GM20000 (cell line): ENCODE data around the gene SLC22A23.

ENCODE experiments used
- DNase-seq: peaks from one replicate; pipeline ENCODE4 v3.0.0; 2012; ENCODE audit warnings: low spot score
- CTCF ChIP-seq: IDR thresholded peaks from 2 replicates; pipeline ENCODE4 v1.5.1; 2012; ENCODE audit warnings: mild to moderate bottlenecking, control low read depth; ENCODE audit errors: extremely low read depth, missing control alignments

SLC22A23 gene

DNA sequence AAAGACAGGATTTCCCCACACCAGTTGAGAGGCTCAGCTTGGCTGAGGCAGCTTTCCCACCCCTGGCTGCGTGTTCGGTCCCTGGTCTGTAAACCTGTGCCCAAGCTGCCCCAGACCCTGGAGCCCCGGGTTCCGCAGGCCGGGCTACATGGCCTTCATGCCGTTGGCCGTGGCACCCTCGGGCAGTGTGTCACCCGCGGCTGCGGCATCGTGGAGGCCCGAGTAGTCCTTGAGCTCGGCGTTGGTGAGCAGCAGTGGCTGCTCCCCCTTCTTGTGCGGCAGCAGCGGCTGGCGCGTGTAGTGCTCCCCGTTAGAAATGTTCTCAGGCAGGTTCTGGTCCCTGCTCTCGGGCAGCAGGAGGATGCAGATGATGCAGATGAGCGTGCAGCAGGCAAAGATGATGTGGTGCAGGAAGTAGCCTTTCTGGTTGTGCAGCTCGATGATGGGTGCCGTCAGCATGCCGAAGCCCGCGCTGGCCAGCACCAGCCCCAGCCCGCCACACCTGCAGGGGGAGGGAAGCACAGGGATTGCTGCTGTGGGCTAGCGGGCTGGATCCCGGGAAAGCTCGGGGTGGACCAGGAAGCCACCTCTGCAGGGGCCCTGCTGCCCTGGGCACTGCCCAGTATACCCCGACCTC is 183.8 kb downstream of the SLC22A23 start:
- TF ChIP-seq CTCF = no peak
- no peak for DNase-seq

DNA sequence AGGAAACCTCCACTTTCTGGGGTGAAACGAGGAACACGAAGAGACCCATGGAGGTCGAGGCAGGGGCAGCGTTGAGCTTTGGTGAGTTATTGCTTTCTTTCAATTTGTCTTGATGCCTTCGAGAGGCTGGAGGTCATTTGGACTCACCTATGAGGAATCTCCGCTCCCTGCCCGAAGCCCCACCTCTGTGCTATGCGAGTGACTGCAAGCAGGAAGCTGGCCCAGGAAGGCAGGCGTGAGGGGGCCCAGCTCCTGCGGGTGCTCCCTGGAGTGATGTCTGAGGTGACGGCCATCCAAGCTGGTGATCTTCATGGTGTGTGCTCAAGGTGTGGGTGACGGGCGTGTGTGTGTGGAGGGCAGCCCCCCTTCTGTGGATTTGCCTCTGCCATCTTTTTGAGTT is 185.1 kb downstream of the SLC22A23 start:
- DNase-seq = no peak
- no peak for TF ChIP-seq CTCF

DNA sequence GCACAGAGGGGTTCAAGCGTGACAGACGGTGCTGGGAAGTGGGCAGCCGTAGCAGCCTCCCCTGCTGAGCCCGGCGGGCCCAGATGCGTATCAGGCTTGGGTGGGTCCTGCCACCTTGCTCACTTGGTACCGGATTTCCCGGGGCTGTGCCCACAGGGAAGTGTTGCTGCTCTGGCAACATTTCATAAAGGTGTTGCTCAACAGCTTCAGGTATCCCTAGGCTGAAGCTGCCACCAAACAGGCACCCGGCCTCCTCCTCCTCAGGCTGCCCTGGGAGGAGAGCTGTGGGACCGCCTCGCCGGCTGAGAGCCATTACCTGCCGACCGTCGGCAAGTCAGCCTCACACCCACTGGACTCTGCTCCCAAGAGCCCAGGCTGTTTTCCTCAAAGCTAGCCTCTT is 186.6 kb downstream of the SLC22A23 start:
- DNase-seq = no peak
- no peak for TF ChIP-seq CTCF

- no peak for TF ChIP-seq CTCF
Observed at GRCh38 chr6:3269281-3269975, 187.4 kb downstream of the SLC22A23 start.

GRCh38 chr6:3268680-3269079 is 188.2 kb downstream of the SLC22A23 start:
- no peak for TF ChIP-seq CTCF
- no peak for DNase-seq

More at GRCh38 chr6:3269281-3269975, 187.4 kb downstream of the SLC22A23 start:
- no peak for DNase-seq

DNA sequence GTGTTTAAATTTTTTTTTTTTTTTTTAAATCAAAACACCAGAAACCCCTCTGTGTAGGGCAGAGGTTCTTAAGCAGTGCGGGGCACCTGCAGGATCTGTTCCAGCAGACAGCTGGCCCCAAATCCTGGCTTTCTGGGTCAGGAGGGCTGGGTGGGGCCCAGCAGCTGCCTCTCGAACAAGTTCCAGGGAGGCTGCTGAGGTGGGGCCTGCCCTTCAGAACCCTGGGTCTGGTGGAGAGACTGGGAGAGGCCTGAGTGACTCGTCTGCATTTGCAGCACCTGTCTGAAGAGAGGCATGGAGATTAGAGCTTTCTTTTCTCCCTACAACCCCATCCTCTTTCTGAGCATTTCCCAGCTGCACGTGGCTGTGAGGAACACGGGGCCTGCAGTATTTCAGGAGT is 189.7 kb downstream of the SLC22A23 start:
- no peak for TF ChIP-seq CTCF
- no peak for DNase-seq

- DNase-seq = no peak
- TF ChIP-seq CTCF = no peak
Observed at GRCh38 chr6:3266170-3266569, 190.7 kb downstream of the SLC22A23 start.
